HUES6 (cell line): ENCODE measurements around the gene CFAP100.

Source experiments
- H3K27ac ChIP-seq: 2 replicates; pipeline ENCODE4 v1.7.0; 2013; ENCODE audit warnings: low read depth, mild to moderate bottlenecking, low read length, inconsistent platforms
- H3K27me3 ChIP-seq: 2 replicates; pipeline ENCODE4 v1.6.1; 2013; ENCODE audit warnings: low read length; ENCODE audit not compliant: control insufficient read depth, insufficient read depth
- H3K36me3 ChIP-seq: 2 replicates; pipeline ENCODE4 v1.6.1; 2013; ENCODE audit warnings: low read length; ENCODE audit not compliant: control insufficient read depth, insufficient read depth
- H3K4me1 ChIP-seq: 2 replicates; pipeline ENCODE4 v1.6.1; 2013; ENCODE audit warnings: low read length; ENCODE audit not compliant: control insufficient read depth, insufficient read depth
- H3K4me3 ChIP-seq: 2 replicates; pipeline ENCODE4 v1.5.1; 2013; ENCODE audit warnings: low read depth, low read length
- H3K9ac ChIP-seq: one replicate; pipeline ENCODE4 v1.6.1; 2013; ENCODE audit warnings: mild to moderate bottlenecking, low read length
- H3K9me3 ChIP-seq: 2 replicates; pipeline ENCODE4 v1.6.1; 2013; ENCODE audit warnings: low read depth, low read length; ENCODE audit not compliant: control insufficient read depth, insufficient read depth

Gene CFAP100

GRCh38 chr3:126358038-126358815 lies 36.5 kb upstream of the CFAP100 start:
- peak overlapping the region; percentile 90 for H3K4me3 ChIP-seq
- H3K27ac ChIP-seq, result no peak overlapping the region

GRCh38 chr3:126358816-126359181 lies 35.9 kb upstream of the CFAP100 start:
- H3K9ac ChIP-seq, result no peak overlapping the region
- no peaks in the 10 kb centered on the region for H3K36me3 ChIP-seq
- H3K27me3 ChIP-seq, result peaks cover 29% of the 10 kb centered on the region
- H3K4me1 ChIP-seq, result peaks cover 38% of the 10 kb centered on the region
- peak overlapping the region; percentile 90; the same call in 1 of the 2 replicates for H3K4me3 ChIP-seq
- H3K9me3 ChIP-seq, result no peaks in the 10 kb centered on the region
- no peak overlapping the region for H3K27ac ChIP-seq

More at GRCh38 chr3:126358038-126358815, 36.5 kb upstream of the CFAP100 start:
- H3K9me3 ChIP-seq, result no peaks in the 10 kb centered on the region
- no peaks in the 10 kb centered on the region for H3K36me3 ChIP-seq
- H3K27me3 ChIP-seq, result peaks cover 29% of the 10 kb centered on the region
- peaks cover 34% of the 10 kb centered on the region for H3K4me1 ChIP-seq
- H3K9ac ChIP-seq, result peak overlapping the region; percentile 76

GRCh38 chr3:126360046-126360713 lies 34.5 kb upstream of the CFAP100 start:
- Histone ChIP-seq H3K4me3 (no peak overlapping the region), H3K27ac (no peak overlapping the region), H3K4me1 (peaks cover 45% of the 10 kb centered on the region), H3K9ac (no peak overlapping the region), H3K27me3 (peaks cover 29% of the 10 kb centered on the region), H3K36me3 (no peaks in the 10 kb centered on the region), H3K9me3 (no peaks in the 10 kb centered on the region)

- Histone ChIP-seq H3K27ac (no peak overlapping the region), H3K9me3 (no peaks in the 10 kb centered on the region), H3K36me3 (no peaks in the 10 kb centered on the region), H3K9ac (no peak overlapping the region), H3K27me3 (peaks cover 29% of the 10 kb centered on the region), H3K4me1 (peaks cover 45% of the 10 kb centered on the region), H3K4me3 (no peak overlapping the region)
These were observed 34.0 kb upstream of the CFAP100 start for GRCh38 chr3:126360714-126361060.

- no peak overlapping the region for H3K27ac ChIP-seq
- no peaks in the 10 kb centered on the region for H3K9me3 ChIP-seq
- H3K9ac ChIP-seq, result no peak overlapping the region
- H3K4me1 ChIP-seq, result peaks cover 49% of the 10 kb centered on the region
- no peaks in the 10 kb centered on the region for H3K36me3 ChIP-seq
- H3K27me3 ChIP-seq, result peaks cover 29% of the 10 kb centered on the region
- no peak overlapping the region for H3K4me3 ChIP-seq
These were observed 33.5 kb upstream of the CFAP100 start for GRCh38 chr3:126361211-126361610.

- H3K9me3 ChIP-seq, result no peaks in the 10 kb centered on the region
- H3K27me3 ChIP-seq, result peaks cover 20% of the 10 kb centered on the region
- H3K4me3 ChIP-seq, result no peak overlapping the region
- peaks cover 37% of the 10 kb centered on the region for H3K4me1 ChIP-seq
- no peaks in the 10 kb centered on the region for H3K36me3 ChIP-seq
- H3K9ac ChIP-seq, result no peak overlapping the region
- no peak overlapping the region for H3K27ac ChIP-seq
These were observed 30.5 kb upstream of the CFAP100 start for GRCh38 chr3:126364130-126364695.

GRCh38 chr3:126364731-126365301 lies 29.9 kb upstream of the CFAP100 start:
- Histone ChIP-seq H3K9ac (no peak overlapping the region), H3K9me3 (no peaks in the 10 kb centered on the region), H3K27ac (no peak overlapping the region), H3K36me3 (no peaks in the 10 kb centered on the region), H3K4me3 (no peak overlapping the region), H3K27me3 (peaks cover 14% of the 10 kb centered on the region), H3K4me1 (peaks cover 37% of the 10 kb centered on the region)

GRCh38 chr3:126365351-126366277 lies 29.1 kb upstream of the CFAP100 start:
- Histone ChIP-seq H3K27ac (no peak overlapping the region), H3K9me3 (no peaks in the 10 kb centered on the region), H3K27me3 (peaks cover 7% of the 10 kb centered on the region; the same call in 1 of the 2 replicates), H3K9ac (no peak overlapping the region), H3K4me1 (peaks cover 37% of the 10 kb centered on the region), H3K4me3 (no peak overlapping the region), H3K36me3 (no peaks in the 10 kb centered on the region)

GRCh38 chr3:126367316-126367805 lies 27.3 kb upstream of the CFAP100 start:
- H3K4me3 ChIP-seq, result no peak overlapping the region
- H3K27me3 ChIP-seq, result no peaks in the 10 kb centered on the region
- H3K9ac ChIP-seq, result no peak overlapping the region
- no peaks in the 10 kb centered on the region for H3K36me3 ChIP-seq
- peaks cover 33% of the 10 kb centered on the region for H3K4me1 ChIP-seq
- no peaks in the 10 kb centered on the region for H3K9me3 ChIP-seq
- no peak overlapping the region for H3K27ac ChIP-seq

- Histone ChIP-seq H3K36me3 (no peaks in the 10 kb centered on the region), H3K4me3 (no peak overlapping the region), H3K9me3 (no peaks in the 10 kb centered on the region), H3K27me3 (no peaks in the 10 kb centered on the region), H3K27ac (no peak overlapping the region), H3K4me1 (peaks cover 17% of the 10 kb centered on the region), H3K9ac (no peak overlapping the region)
These were observed 25.2 kb upstream of the CFAP100 start for GRCh38 chr3:126369490-126369889.
